DOHH2 (cell line): ENCODE results near the gene C17orf107.

ENCODE experiments used
- EZH2phosphoT487 ChIP-seq: fragments of 200-600 bp; sonication (generic); IDR thresholded peaks from 2 replicates; pipeline ENCODE4 v1.6.1; 2017; ENCODE audit warnings: borderline replicate concordance, mild to moderate bottlenecking, antibody characterized with exemption, low read length, moderate library complexity, mixed read lengths
- TF ChIP-seq, protein P1 (sequence below): fragments of 200-600 bp; sonication (generic); IDR thresholded peaks from one replicate; pipeline ENCODE4 v1.5.1; 2014; ENCODE audit warnings: antibody characterized with exemption, mild to moderate bottlenecking, low read depth, low read length; ENCODE audit not compliant: poor library complexity, severe bottlenecking

DNA sequence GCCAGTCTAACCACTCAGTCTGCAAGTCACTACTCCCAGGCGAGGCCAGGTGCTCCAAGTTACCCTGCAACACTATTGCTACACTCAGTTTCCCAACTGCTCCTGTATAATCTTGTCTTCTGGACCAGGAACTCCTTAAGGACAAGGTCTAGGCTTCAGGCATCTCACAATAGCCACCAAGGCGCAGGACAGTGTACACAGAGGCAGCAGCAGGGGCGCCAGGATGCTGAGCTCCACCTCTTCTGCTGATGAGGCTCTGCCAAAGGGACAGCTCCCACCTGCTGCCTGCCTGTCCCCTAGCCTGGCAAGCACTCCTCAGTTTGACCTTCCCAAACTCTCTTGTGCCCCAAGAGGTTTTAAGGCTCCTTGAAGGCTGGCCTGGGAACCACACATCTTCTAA lies 37.1 kb downstream of the C17orf107 start:
- TF ChIP-seq, protein P1, sequence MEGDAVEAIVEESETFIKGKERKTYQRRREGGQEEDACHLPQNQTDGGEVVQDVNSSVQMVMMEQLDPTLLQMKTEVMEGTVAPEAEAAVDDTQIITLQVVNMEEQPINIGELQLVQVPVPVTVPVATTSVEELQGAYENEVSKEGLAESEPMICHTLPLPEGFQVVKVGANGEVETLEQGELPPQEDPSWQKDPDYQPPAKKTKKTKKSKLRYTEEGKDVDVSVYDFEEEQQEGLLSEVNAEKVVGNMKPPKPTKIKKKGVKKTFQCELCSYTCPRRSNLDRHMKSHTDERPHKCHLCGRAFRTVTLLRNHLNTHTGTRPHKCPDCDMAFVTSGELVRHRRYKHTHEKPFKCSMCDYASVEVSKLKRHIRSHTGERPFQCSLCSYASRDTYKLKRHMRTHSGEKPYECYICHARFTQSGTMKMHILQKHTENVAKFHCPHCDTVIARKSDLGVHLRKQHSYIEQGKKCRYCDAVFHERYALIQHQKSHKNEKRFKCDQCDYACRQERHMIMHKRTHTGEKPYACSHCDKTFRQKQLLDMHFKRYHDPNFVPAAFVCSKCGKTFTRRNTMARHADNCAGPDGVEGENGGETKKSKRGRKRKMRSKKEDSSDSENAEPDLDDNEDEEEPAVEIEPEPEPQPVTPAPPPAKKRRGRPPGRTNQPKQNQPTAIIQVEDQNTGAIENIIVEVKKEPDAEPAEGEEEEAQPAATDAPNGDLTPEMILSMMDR, result no peak
- TF ChIP-seq EZH2phosphoT487, result no peak
